Endodermal cell (in vitro differentiated cells): ENCODE data around the gene TGM4. TPM values are rescaled to one million over a fixed set of nuclear protein-coding genes. Genes with fewer than 3 reads are reported as not detected.

Experiments
- DNase-seq: peaks from one replicate; pipeline ENCODE4 v3.0.0-alpha.2; 2017
- H3K27ac ChIP-seq: 2 replicates; pipeline ENCODE4 v1.5.1; 2013; ENCODE audit warnings: mild to moderate bottlenecking, low read depth, low read length, moderate library complexity
- H3K27me3 ChIP-seq: 2 replicates; pipeline ENCODE4 v1.6.1; 2013; ENCODE audit warnings: mild to moderate bottlenecking, low read length, moderate library complexity; ENCODE audit not compliant: insufficient read depth, control insufficient read depth, poor library complexity, severe bottlenecking
- H3K36me3 ChIP-seq: 2 replicates; pipeline ENCODE4 v1.7.0; 2013; ENCODE audit warnings: mild to moderate bottlenecking, low read length, moderate library complexity; ENCODE audit not compliant: control insufficient read depth, insufficient read depth
- H3K4me1 ChIP-seq: one replicate; pipeline ENCODE4 v1.7.0; 2013; ENCODE audit warnings: low read length; ENCODE audit not compliant: control insufficient read depth, insufficient read depth
- H3K4me3 ChIP-seq: 2 replicates; pipeline ENCODE4 v1.5.1; 2013; ENCODE audit warnings: mild to moderate bottlenecking, low read length, moderate library complexity
- H3K9ac ChIP-seq: 2 replicates; pipeline ENCODE4 v1.6.1; 2013; ENCODE audit warnings: mild to moderate bottlenecking, low read length, moderate library complexity; ENCODE audit not compliant: poor library complexity, severe bottlenecking; ENCODE audit errors: extremely low read depth
- H3K9me3 ChIP-seq: 2 replicates; pipeline ENCODE4 v1.6.1; 2013; ENCODE audit warnings: mild to moderate bottlenecking, low read length, moderate library complexity; ENCODE audit not compliant: control insufficient read depth
- H3K27ac Mint-ChIP-seq: 2 replicates; pipeline ENCODE4 v1.8.0; 2020; ENCODE audit warnings: mixed read lengths
- H3K27me3 Mint-ChIP-seq: 2 replicates; pipeline ENCODE4 v1.8.0; 2021; ENCODE audit warnings: mild to moderate bottlenecking, mixed read lengths; ENCODE audit not compliant: insufficient read depth
- H3K36me3 Mint-ChIP-seq: 2 replicates; pipeline ENCODE4 v1.8.0; 2020; ENCODE audit warnings: low read depth, mixed read lengths
- H3K4me1 Mint-ChIP-seq: 2 replicates; pipeline ENCODE4 v1.8.0; 2020; ENCODE audit warnings: mixed read lengths
- H3K4me3 Mint-ChIP-seq: 2 replicates; pipeline ENCODE4 v1.8.0; 2020; ENCODE audit warnings: mild to moderate bottlenecking, moderate library complexity, mixed read lengths
- H3K9me3 Mint-ChIP-seq: 2 replicates; pipeline ENCODE4 v1.8.0; 2020; ENCODE audit warnings: mild to moderate bottlenecking, mixed read lengths
- WGBS, 2 experiments: methylation state at CpG; one replicate each; pipeline versions ENCODE4 v1.1.5 to v1.1.7; 2013; ENCODE audit warnings: missing lambda C conversion rate in 2 of 2, mixed read lengths in 1 of 2; ENCODE audit not compliant: insufficient coverage in 1 of 2, insufficient read length in 1 of 2; 5-methylcytosine and 5-hydroxymethylcytosine counted together
- total RNA-seq, 2 donors: library from RNA; stranded (reverse); fragmentation: NEBNext Ultra II Directional in 1 of 2; extraction: Animal tissue kit (Norgen Biotek cat#: 25700) in 1 of 2; gene quantifications; 2 replicates in 1 of 2; 3 replicates in 1 of 2; pipeline ENCODE4 v1.2.1, GENCODE V29; 2021
- TF ChIP-seq, protein P1 (sequence below): fragments of 200-600 bp; sonication (generic); conservative IDR thresholded peaks from 2 replicates; pipeline ENCODE4 v1.5.0; 2021; ENCODE audit warnings: antibody characterized with exemption, mild to moderate bottlenecking

The TGM4 gene
- total RNA-seq, 2 donors from 2014 or later = not detected

GRCh38 chr3:44831232-44831631 is 43.2 kb upstream of the TGM4 start:
- no peak overlapping the region for H3K27ac Mint-ChIP-seq
- Histone ChIP-seq H3K4me1 (no peaks in the 10 kb centered on the region), H3K4me3 (no peak overlapping the region), H3K27me3 (no peaks in the 10 kb centered on the region), H3K9ac (no peak overlapping the region), H3K9me3 (peaks cover 12% of the 10 kb centered on the region), H3K27ac (no peak overlapping the region), H3K36me3 (peaks cover 62% of the 10 kb centered on the region)
- TF ChIP-seq, protein P1, sequence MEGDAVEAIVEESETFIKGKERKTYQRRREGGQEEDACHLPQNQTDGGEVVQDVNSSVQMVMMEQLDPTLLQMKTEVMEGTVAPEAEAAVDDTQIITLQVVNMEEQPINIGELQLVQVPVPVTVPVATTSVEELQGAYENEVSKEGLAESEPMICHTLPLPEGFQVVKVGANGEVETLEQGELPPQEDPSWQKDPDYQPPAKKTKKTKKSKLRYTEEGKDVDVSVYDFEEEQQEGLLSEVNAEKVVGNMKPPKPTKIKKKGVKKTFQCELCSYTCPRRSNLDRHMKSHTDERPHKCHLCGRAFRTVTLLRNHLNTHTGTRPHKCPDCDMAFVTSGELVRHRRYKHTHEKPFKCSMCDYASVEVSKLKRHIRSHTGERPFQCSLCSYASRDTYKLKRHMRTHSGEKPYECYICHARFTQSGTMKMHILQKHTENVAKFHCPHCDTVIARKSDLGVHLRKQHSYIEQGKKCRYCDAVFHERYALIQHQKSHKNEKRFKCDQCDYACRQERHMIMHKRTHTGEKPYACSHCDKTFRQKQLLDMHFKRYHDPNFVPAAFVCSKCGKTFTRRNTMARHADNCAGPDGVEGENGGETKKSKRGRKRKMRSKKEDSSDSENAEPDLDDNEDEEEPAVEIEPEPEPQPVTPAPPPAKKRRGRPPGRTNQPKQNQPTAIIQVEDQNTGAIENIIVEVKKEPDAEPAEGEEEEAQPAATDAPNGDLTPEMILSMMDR = no peak
- 99 to 100% methylated on average over 2 to 4 of the region's 5 CpGs for WGBS, 2 experiments
- no peak overlapping the region for H3K4me3 Mint-ChIP-seq
- no peaks in the 10 kb centered on the region for H3K4me1 Mint-ChIP-seq
- H3K27me3 Mint-ChIP-seq = no peaks in the 10 kb centered on the region
- H3K36me3 Mint-ChIP-seq = peaks cover 43% of the 10 kb centered on the region
- no peak for DNase-seq
- H3K9me3 Mint-ChIP-seq = peaks cover 4% of the 10 kb centered on the region

DNA sequence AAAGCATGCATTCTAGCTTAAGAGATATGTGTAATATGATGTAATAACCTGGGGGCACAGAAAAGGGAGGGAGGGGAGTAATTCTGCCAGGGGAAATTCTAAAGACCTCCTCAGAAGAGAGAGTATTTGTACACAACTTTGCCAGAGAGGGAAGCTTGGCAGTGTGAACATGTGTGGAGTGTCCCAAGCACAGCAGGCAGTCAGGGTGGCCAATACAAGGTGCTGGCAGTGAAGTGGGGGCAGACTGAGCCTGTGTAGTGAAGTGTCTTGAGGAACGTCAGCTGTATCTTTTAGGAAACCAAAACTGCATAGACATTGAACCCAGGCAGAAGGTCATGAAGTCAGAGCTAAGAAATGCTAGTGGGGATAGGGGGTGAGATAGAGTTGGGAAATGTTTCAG is 42.4 kb upstream of the TGM4 start:
- Mint-ChIP-seq H3K27me3 (no peaks in the 10 kb centered on the region), H3K9me3 (peaks cover 10% of the 10 kb centered on the region), H3K27ac (no peak overlapping the region), H3K4me1 (no peaks in the 10 kb centered on the region), H3K4me3 (no peak overlapping the region), H3K36me3 (peaks cover 45% of the 10 kb centered on the region)
- TF ChIP-seq, protein P1 = no peak
- H3K27me3 ChIP-seq = no peaks in the 10 kb centered on the region
- peaks cover 20% of the 10 kb centered on the region for H3K9me3 ChIP-seq
- WGBS, 2 experiments = 83 to 93% methylated on average over 1 of the region's 1 CpG
- H3K4me3 ChIP-seq = no peak overlapping the region
- H3K27ac ChIP-seq = no peak overlapping the region
- DNase-seq = no peak
- no peaks in the 10 kb centered on the region for H3K4me1 ChIP-seq
- H3K36me3 ChIP-seq = peaks cover 61% of the 10 kb centered on the region
- H3K9ac ChIP-seq = no peak overlapping the region

DNA sequence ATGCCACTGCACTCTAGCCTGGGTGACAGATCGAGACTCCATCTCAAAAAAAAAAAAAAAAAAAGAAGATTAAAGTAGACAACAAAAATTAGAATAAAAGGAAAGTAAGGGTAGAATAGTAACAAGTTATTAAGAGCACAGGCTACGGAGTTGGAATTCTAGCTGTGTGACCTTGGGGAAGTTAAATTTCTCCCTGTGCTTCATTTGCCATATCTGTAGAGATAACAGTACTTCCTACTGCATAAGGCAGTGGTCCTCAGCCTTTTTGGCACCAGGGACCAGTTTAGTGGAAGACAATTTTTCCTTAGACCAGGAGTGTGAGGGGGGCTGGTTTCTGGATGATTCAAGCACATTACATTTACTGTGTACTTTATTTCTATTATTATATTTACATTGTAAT is 41.4 kb upstream of the TGM4 start:
- no peak for DNase-seq
- H3K36me3 ChIP-seq = peaks cover 67% of the 10 kb centered on the region
- Mint-ChIP-seq H3K4me3 (no peak overlapping the region), H3K27ac (no peak overlapping the region), H3K27me3 (no peaks in the 10 kb centered on the region), H3K9me3 (peaks cover 14% of the 10 kb centered on the region), H3K36me3 (peaks cover 47% of the 10 kb centered on the region), H3K4me1 (no peaks in the 10 kb centered on the region)
- no peak overlapping the region for H3K4me3 ChIP-seq
- H3K9ac ChIP-seq = no peak overlapping the region
- 100% methylated on average over 1 of the region's 2 CpGs; no CpG with 5 or more reads in 1 of the 2 experiments for WGBS, 2 experiments
- TF ChIP-seq, protein P1 = no peak
- peaks cover 29% of the 10 kb centered on the region for H3K9me3 ChIP-seq
- H3K27me3 ChIP-seq = no peaks in the 10 kb centered on the region
- no peak overlapping the region for H3K27ac ChIP-seq
- no peaks in the 10 kb centered on the region for H3K4me1 ChIP-seq
